GM12874 (cell line): ENCODE results near the gene ERBB4.

ENCODE experiments used
- CTCF ChIP-seq: IDR thresholded peaks from 2 replicates; pipeline ENCODE4 v1.5.1; 2011; ENCODE audit warnings: low read depth, mild to moderate bottlenecking, control low read depth, low read length, moderate library complexity; ENCODE audit not compliant: insufficient read depth

Gene ERBB4

GRCh38 chr2:211413746-211414145 lies 1124.9 kb downstream of the ERBB4 start:
- no peak for TF ChIP-seq CTCF

GRCh38 chr2:211408483-211408891 lies 1130.1 kb downstream of the ERBB4 start:
- no peak for TF ChIP-seq CTCF

- no peak for TF ChIP-seq CTCF
Measured at GRCh38 chr2:211407076-211407475, 1131.5 kb downstream of the ERBB4 start.

- no peak for TF ChIP-seq CTCF
Measured at GRCh38 chr2:211405036-211405435, 1133.6 kb downstream of the ERBB4 start.

- no peak for TF ChIP-seq CTCF
Measured at GRCh38 chr2:211404098-211404497, 1134.5 kb downstream of the ERBB4 start.

- no peak for TF ChIP-seq CTCF
Measured at GRCh38 chr2:211401328-211401727, 1137.3 kb downstream of the ERBB4 start.

- no peak for TF ChIP-seq CTCF
Measured at GRCh38 chr2:211397764-211398163, 1140.8 kb downstream of the ERBB4 start.

- TF ChIP-seq CTCF = no peak
Measured at GRCh38 chr2:211396815-211397214, 1141.8 kb downstream of the ERBB4 start.
